Measurements from ENCODE around the gene CNTNAP2.
A peak's percentile ranks its signal among the peaks of the same experiment; 100 is the strongest.

The CNTNAP2 gene

GRCh38 chr7:147411096-147411495 is 1294.5 kb downstream of the CNTNAP2 start:
- TF ChIP-seq ZNF274 (IDR thresholded peaks at IDR 0.05; ENCODE audit: low read depth, low read length) (no peak), SUZ12 (IDR thresholded peaks at IDR 0.05; ENCODE audit: extremely low read depth, insufficient read depth, insufficient read length) (no peak), YY1 (IDR thresholded peaks at IDR 0.05; ENCODE audit: insufficient read depth, insufficient read length) (no peak)
- no peak for DNase-seq (ENCODE audit: low read depth, low spot score)
- Histone ChIP-seq H3K4me1 (ENCODE audit: insufficient read depth, insufficient read length) (no peaks in the 10 kb centered on the region), H3K9me3 (ENCODE audit: insufficient read depth, low read length) (no peaks in the 10 kb centered on the region; the same call in 1 of the 2 replicates), H3K4me3 (ENCODE audit: insufficient read length, low read depth) (no peak overlapping the region), H3K27me3 (ENCODE audit: insufficient read depth, insufficient read length) (no peaks in the 10 kb centered on the region), H3K9ac (ENCODE audit: insufficient read length, low read depth) (no peak overlapping the region), H3K36me3 (ENCODE audit: insufficient read depth, insufficient read length, low read length) (no peaks in the 10 kb centered on the region)

- Histone ChIP-seq H3K9me3 (ENCODE audit: insufficient read depth, low read length) (no peaks in the 10 kb centered on the region; the same call in 1 of the 2 replicates), H3K9ac (ENCODE audit: insufficient read length, low read depth) (no peak overlapping the region), H3K4me3 (ENCODE audit: insufficient read length, low read depth) (no peak overlapping the region), H3K36me3 (ENCODE audit: insufficient read depth, insufficient read length, low read length) (no peaks in the 10 kb centered on the region), H3K27me3 (ENCODE audit: insufficient read depth, insufficient read length) (no peaks in the 10 kb centered on the region), H3K4me1 (ENCODE audit: insufficient read depth, insufficient read length) (no peaks in the 10 kb centered on the region)
- DNase-seq (ENCODE audit: low read depth, low spot score) = no peak
- no peak for TF ChIP-seq YY1 (IDR thresholded peaks at IDR 0.05; ENCODE audit: insufficient read depth, insufficient read length)
- no peak for TF ChIP-seq SUZ12 (IDR thresholded peaks at IDR 0.05; ENCODE audit: extremely low read depth, insufficient read depth, insufficient read length)
- TF ChIP-seq ZNF274 (IDR thresholded peaks at IDR 0.05; ENCODE audit: low read depth, low read length) = no peak
Observed at GRCh38 chr7:147412109-147412508, 1295.5 kb downstream of the CNTNAP2 start.

- H3K9me3 ChIP-seq (ENCODE audit: insufficient read depth, low read length) = no peaks in the 10 kb centered on the region; the same call in 1 of the 2 replicates
- H3K9ac ChIP-seq (ENCODE audit: insufficient read length, low read depth) = no peak overlapping the region
- no peak for DNase-seq (ENCODE audit: low read depth, low spot score)
- no peaks in the 10 kb centered on the region for H3K27me3 ChIP-seq (ENCODE audit: insufficient read depth, insufficient read length)
- no peak for TF ChIP-seq ZNF274 (IDR thresholded peaks at IDR 0.05; ENCODE audit: low read depth, low read length)
- TF ChIP-seq SUZ12 (IDR thresholded peaks at IDR 0.05; ENCODE audit: extremely low read depth, insufficient read depth, insufficient read length) = no peak
- TF ChIP-seq YY1 (IDR thresholded peaks at IDR 0.05; ENCODE audit: insufficient read depth, insufficient read length) = no peak
- H3K4me1 ChIP-seq (ENCODE audit: insufficient read depth, insufficient read length) = no peaks in the 10 kb centered on the region
- H3K4me3 ChIP-seq (ENCODE audit: insufficient read length, low read depth) = no peak overlapping the region
- H3K36me3 ChIP-seq (ENCODE audit: insufficient read depth, insufficient read length, low read length) = no peaks in the 10 kb centered on the region
Observed at GRCh38 chr7:147412782-147413556, 1296.4 kb downstream of the CNTNAP2 start.

- Histone ChIP-seq H3K4me1 (ENCODE audit: insufficient read depth, insufficient read length) (no peaks in the 10 kb centered on the region), H3K9ac (ENCODE audit: insufficient read length, low read depth) (no peak overlapping the region), H3K36me3 (ENCODE audit: insufficient read depth, insufficient read length, low read length) (no peaks in the 10 kb centered on the region), H3K27me3 (ENCODE audit: insufficient read depth, insufficient read length) (no peaks in the 10 kb centered on the region), H3K4me3 (ENCODE audit: insufficient read length, low read depth) (no peak overlapping the region), H3K9me3 (ENCODE audit: insufficient read depth, low read length) (no peaks in the 10 kb centered on the region; the same call in 1 of the 2 replicates)
- no peak for TF ChIP-seq SUZ12 (IDR thresholded peaks at IDR 0.05; ENCODE audit: extremely low read depth, insufficient read depth, insufficient read length)
- DNase-seq (ENCODE audit: low read depth, low spot score) = no peak
Observed at GRCh38 chr7:147413557-147413870, 1296.9 kb downstream of the CNTNAP2 start.

DNA sequence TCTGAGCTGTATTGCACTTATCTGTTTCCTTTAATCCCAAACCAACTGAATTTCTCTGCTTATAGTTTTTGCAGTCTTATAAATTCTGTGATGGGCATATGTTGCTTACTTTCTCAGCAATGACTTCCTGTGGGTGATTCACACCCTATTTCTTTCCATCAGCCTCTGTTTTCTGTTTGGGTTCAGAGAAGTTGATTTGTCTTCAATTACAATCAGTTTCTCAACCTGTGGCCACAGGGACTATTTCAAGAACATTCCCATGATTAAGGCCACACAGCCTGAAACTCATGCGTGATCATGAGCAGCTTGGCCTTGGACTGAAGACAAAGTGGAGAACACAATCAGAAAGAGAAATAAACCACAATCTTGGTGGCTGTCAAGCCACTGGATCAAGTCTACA is 1299.4 kb downstream of the CNTNAP2 start:
- Histone ChIP-seq H3K27me3 (ENCODE audit: insufficient read depth, insufficient read length) (no peaks in the 10 kb centered on the region), H3K4me3 (ENCODE audit: insufficient read length, low read depth) (no peak overlapping the region), H3K9ac (ENCODE audit: insufficient read length, low read depth) (no peak overlapping the region), H3K36me3 (ENCODE audit: insufficient read depth, insufficient read length, low read length) (no peaks in the 10 kb centered on the region), H3K4me1 (ENCODE audit: insufficient read depth, insufficient read length) (no peaks in the 10 kb centered on the region), H3K9me3 (ENCODE audit: insufficient read depth, low read length) (no peaks in the 10 kb centered on the region; the same call in 1 of the 2 replicates)
- no peak for DNase-seq (ENCODE audit: low read depth, low spot score)
- no peak for TF ChIP-seq SUZ12 (IDR thresholded peaks at IDR 0.05; ENCODE audit: extremely low read depth, insufficient read depth, insufficient read length)
- TF ChIP-seq YY1 (IDR thresholded peaks at IDR 0.05; ENCODE audit: insufficient read depth, insufficient read length) = no peak
- no peak for TF ChIP-seq ZNF274 (IDR thresholded peaks at IDR 0.05; ENCODE audit: low read depth, low read length)

GRCh38 chr7:147418966-147419365 is 1302.4 kb downstream of the CNTNAP2 start:
- Histone ChIP-seq H3K9me3 (ENCODE audit: insufficient read depth, low read length) (no peaks in the 10 kb centered on the region; the same call in 1 of the 2 replicates), H3K4me1 (ENCODE audit: insufficient read depth, insufficient read length) (no peaks in the 10 kb centered on the region), H3K36me3 (ENCODE audit: insufficient read depth, insufficient read length, low read length) (no peaks in the 10 kb centered on the region), H3K4me3 (ENCODE audit: insufficient read length, low read depth) (no peak overlapping the region), H3K27me3 (ENCODE audit: insufficient read depth, insufficient read length) (no peaks in the 10 kb centered on the region), H3K9ac (ENCODE audit: insufficient read length, low read depth) (no peak overlapping the region)
- TF ChIP-seq YY1 (IDR thresholded peaks at IDR 0.05; ENCODE audit: insufficient read depth, insufficient read length) (no peak), ZNF274 (IDR thresholded peaks at IDR 0.05; ENCODE audit: low read depth, low read length) (no peak), SUZ12 (IDR thresholded peaks at IDR 0.05; ENCODE audit: extremely low read depth, insufficient read depth, insufficient read length) (no peak)
- no peak for DNase-seq (ENCODE audit: low read depth, low spot score)

GRCh38 chr7:147423875-147424274 is 1307.3 kb downstream of the CNTNAP2 start:
- no peaks in the 10 kb centered on the region for H3K4me1 ChIP-seq (ENCODE audit: insufficient read depth, insufficient read length)
- H3K36me3 ChIP-seq (ENCODE audit: insufficient read depth, insufficient read length, low read length) = no peaks in the 10 kb centered on the region
- H3K9ac ChIP-seq (ENCODE audit: insufficient read length, low read depth) = no peak overlapping the region
- H3K4me3 ChIP-seq (ENCODE audit: insufficient read length, low read depth) = no peak overlapping the region
- DNase-seq (ENCODE audit: low read depth, low spot score) = peak; percentile 36
- no peaks in the 10 kb centered on the region; the same call in 1 of the 2 replicates for H3K9me3 ChIP-seq (ENCODE audit: insufficient read depth, low read length)
- TF ChIP-seq ZNF274 (IDR thresholded peaks at IDR 0.05; ENCODE audit: low read depth, low read length) (no peak), YY1 (IDR thresholded peaks at IDR 0.05; ENCODE audit: insufficient read depth, insufficient read length) (no peak), SUZ12 (IDR thresholded peaks at IDR 0.05; ENCODE audit: extremely low read depth, insufficient read depth, insufficient read length) (no peak)
- no peaks in the 10 kb centered on the region for H3K27me3 ChIP-seq (ENCODE audit: insufficient read depth, insufficient read length)
